Nephron (organoid): ENCODE results near the gene C8G.

Source experiments
- H3K27ac Mint-ChIP-seq, 3 experiments: 2 replicates each; pipeline ENCODE4 v1.8.0; 2020; ENCODE audit warnings: mixed read lengths in 3 of 3, mild to moderate bottlenecking in 2 of 3, moderate library complexity in 1 of 3
- H3K27me3 Mint-ChIP-seq: 2 replicates; pipeline ENCODE4 v1.8.0; 2021; ENCODE audit warnings: low read depth, mild to moderate bottlenecking, moderate library complexity, mixed read lengths
- H3K36me3 Mint-ChIP-seq: 2 replicates; pipeline ENCODE4 v1.8.0; 2020; ENCODE audit warnings: low read depth, mixed read lengths
- H3K4me1 Mint-ChIP-seq: 2 replicates; pipeline ENCODE4 v1.8.0; 2020; ENCODE audit warnings: mixed read lengths
- H3K4me3 Mint-ChIP-seq, 3 experiments: 2 replicates each; pipeline ENCODE4 v1.8.0; 2020; ENCODE audit warnings: mild to moderate bottlenecking in 3 of 3, mixed read lengths in 3 of 3, moderate library complexity in 2 of 3
- H3K9me3 Mint-ChIP-seq: 2 replicates; pipeline ENCODE4 v1.8.0; 2020; ENCODE audit warnings: mixed read lengths
- CTCF ChIP-seq, 3 experiments: fragments of 200-600 bp; sonication (generic); IDR thresholded peaks; one replicate each; pipeline ENCODE4 v1.5.0; 2021; ENCODE audit warnings: antibody characterized with exemption in 3 of 3; ENCODE audit not compliant: unreplicated experiment in 3 of 3

Gene C8G

DNA sequence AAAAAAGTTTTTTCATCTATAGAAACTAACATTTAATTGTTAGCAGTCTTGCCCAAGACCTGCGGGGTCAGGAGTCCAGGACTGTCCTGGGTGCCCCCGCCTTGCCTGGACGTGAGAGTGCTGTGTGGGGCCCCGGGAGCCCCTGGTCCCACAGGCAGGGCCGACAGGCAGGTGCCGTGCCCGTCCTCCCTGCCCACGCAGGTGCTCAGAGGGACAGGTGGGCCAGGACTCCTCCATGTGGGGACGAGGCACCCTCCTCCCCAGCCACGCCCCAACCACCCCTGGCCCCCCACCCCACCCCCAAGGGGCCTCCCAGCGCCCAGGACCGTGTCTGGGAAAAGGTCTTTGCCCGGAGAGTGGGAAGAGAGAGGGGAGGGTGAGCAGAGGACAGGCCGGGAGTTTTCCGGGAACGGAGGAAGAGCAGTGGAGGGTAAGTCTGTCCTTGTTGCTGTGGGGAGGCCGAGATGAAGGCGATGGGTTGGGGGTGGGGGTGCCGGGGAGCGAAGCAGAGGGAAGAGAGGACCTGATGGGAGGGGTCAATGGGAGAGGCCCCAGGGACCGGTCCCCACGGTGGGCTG, 4.3 kb downstream of the C8G start:
- no peak for TF ChIP-seq CTCF (IDR thresholded peaks at IDR 0.05; ENCODE audit: unreplicated experiment in 3 of 3)
- no peaks in the 10 kb centered on the region for H3K36me3 Mint-ChIP-seq
- no peaks in the 10 kb centered on the region for H3K9me3 Mint-ChIP-seq
- peak overlapping the region; percentile 78 to 83 (median 80) for H3K4me3 Mint-ChIP-seq
- H3K4me1 Mint-ChIP-seq, result peaks cover 9% of the 10 kb centered on the region
- H3K27ac Mint-ChIP-seq, result peak overlapping the region in 2 of 3 experiments; percentile 79 to 94
- H3K27me3 Mint-ChIP-seq, result peaks cover 4% of the 10 kb centered on the region

- H3K27ac Mint-ChIP-seq, result peak overlapping the region; percentile 64 to 94 (median 87)
- peaks cover 4% of the 10 kb centered on the region for H3K27me3 Mint-ChIP-seq
- peak overlapping the region; percentile 80 to 83 (median 81) for H3K4me3 Mint-ChIP-seq
These were observed 5.0 kb downstream of the C8G start for GRCh38 chr9:136949817-136950655.

GRCh38 chr9:136950656-136951276, 5.7 kb downstream of the C8G start:
- Mint-ChIP-seq H3K27ac (peak overlapping the region; percentile 64 to 94 (median 87)), H3K4me3 (peak overlapping the region; percentile 80 to 81 (median 80)), H3K36me3 (no peaks in the 10 kb centered on the region), H3K4me1 (peaks cover 9% of the 10 kb centered on the region), H3K27me3 (peaks cover 4% of the 10 kb centered on the region), H3K9me3 (no peaks in the 10 kb centered on the region)
- no peak for TF ChIP-seq CTCF (IDR thresholded peaks at IDR 0.05; ENCODE audit: unreplicated experiment in 3 of 3)

More at GRCh38 chr9:136949817-136950655, 5.0 kb downstream of the C8G start:
- Mint-ChIP-seq H3K4me1 (peaks cover 9% of the 10 kb centered on the region), H3K9me3 (no peaks in the 10 kb centered on the region), H3K36me3 (no peaks in the 10 kb centered on the region)
- peak in 2 of 3 experiments; percentile 14 to 25 for TF ChIP-seq CTCF (IDR thresholded peaks at IDR 0.05; ENCODE audit: unreplicated experiment in 3 of 3)

DNA sequence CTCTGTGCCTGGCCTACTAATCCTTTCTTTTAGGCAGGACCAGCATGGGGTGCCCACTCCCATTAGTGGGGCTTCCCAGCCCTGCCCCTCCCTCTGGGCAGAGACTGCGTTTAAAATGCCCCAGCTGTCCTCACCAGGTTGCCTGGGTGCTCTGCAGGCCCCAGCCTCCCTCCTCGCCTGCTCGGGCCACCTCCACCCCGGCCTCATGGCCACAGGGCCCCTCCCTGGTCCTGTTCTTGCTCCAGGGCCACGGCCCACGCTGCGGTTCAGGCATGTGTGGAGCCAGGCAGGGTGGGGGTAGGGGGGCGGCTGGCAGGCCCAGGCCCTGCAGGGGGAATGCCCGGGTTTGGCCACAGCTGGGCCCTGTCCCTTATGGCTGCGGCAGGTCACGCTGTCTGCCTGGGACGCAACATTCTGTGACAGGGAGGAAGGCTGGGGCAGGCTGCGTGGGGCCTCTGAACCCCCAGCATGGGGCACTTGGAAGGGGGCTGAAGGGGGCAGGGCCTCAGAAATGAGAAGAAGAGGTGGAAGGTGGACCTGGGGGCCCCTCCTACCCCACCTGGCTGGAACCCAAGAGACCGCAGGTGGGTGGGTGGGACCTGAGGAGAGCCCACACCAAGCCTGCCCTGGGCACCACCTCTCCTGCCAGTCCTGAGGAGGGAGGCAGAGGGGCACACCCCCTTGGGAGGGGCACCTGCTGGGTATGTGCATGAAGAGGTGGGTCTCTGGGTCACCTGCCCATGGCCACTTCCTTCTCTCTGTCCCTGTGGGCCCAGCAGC, 6.7 kb downstream of the C8G start, which contains the start of gene LCN12:
LCN12 (plus strand) TSS at position 733 of the 780 bp plus-strand sequence. CDS start 55 bp downstream, outside the sequence.
- TF ChIP-seq CTCF (IDR thresholded peaks at IDR 0.05; ENCODE audit: unreplicated experiment in 3 of 3), result no peak
- H3K4me1 Mint-ChIP-seq, result peaks cover 9% of the 10 kb centered on the region
- H3K9me3 Mint-ChIP-seq, result no peaks in the 10 kb centered on the region
- H3K27me3 Mint-ChIP-seq, result peaks cover 4% of the 10 kb centered on the region
- peak within 1 kb of the TSS in 2 of 3 experiments; percentile 21 to 94 for H3K27ac Mint-ChIP-seq
- no peak within 1 kb of the TSS for H3K4me3 Mint-ChIP-seq
- H3K36me3 Mint-ChIP-seq, result no peaks in the 10 kb centered on the region

DNA sequence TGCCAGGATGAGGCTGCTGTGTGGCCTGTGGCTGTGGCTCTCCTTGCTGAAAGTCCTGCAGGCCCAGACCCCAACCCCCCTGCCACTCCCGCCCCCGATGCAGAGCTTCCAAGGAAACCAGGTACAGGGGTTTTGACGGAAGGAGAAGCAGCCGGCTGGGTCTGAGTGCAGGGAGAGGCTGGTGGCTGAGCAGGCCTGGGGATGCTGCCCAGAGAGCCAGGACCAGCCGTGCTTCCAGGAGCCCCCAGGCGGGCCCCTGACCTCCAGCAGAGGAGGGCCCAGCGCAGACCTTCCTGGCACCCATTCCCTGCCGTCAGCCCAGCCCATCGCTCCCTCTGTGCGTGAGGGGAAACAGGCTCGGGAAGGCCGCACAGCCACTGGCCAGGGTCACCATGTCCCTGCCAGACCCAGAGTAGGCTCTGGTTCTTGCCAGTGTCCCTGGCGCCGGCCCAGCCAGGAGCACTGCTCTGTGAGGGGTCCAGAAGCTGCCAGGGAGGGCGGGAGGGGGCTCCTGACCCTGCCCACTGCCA, 7.3 kb downstream of the C8G start:
- peaks cover 4% of the 10 kb centered on the region for H3K27me3 Mint-ChIP-seq
- H3K27ac Mint-ChIP-seq, result no peak overlapping the region
- TF ChIP-seq CTCF (IDR thresholded peaks at IDR 0.05; ENCODE audit: unreplicated experiment in 3 of 3), result no peak

More for the DNA sequence above, 7.3 kb downstream of the C8G start:
- no peaks in the 10 kb centered on the region for H3K36me3 Mint-ChIP-seq
- peaks cover 4% of the 10 kb centered on the region for H3K4me1 Mint-ChIP-seq
- no peaks in the 10 kb centered on the region for H3K9me3 Mint-ChIP-seq
- H3K4me3 Mint-ChIP-seq, result no peak overlapping the region
